ENCODE measurements around the gene RASSF8. TPM values are rescaled to one million over a fixed set of nuclear protein-coding genes. Genes with fewer than 3 reads are reported as not detected.

RASSF8 gene
- total RNA-seq, 4 donors from 2014 or later, result 40.1 to 66.1 (median 48.2) TPM

GRCh38 chr12:25992026-25992782 is 33.7 kb downstream of the RASSF8 start:
- no peak for TF ChIP-seq CTCF (IDR thresholded peaks at IDR 0.05; ENCODE audit: low read depth)

- no peak for TF ChIP-seq CTCF (IDR thresholded peaks at IDR 0.05; ENCODE audit: low read depth)
Observed at GRCh38 chr12:25993901-25994651, 35.6 kb downstream of the RASSF8 start.

- no peak for TF ChIP-seq CTCF (IDR thresholded peaks at IDR 0.05; ENCODE audit: low read depth)
Observed at GRCh38 chr12:25994901-25995625, 36.6 kb downstream of the RASSF8 start.

- TF ChIP-seq CTCF (IDR thresholded peaks at IDR 0.05; ENCODE audit: low read depth), result no peak
Observed at GRCh38 chr12:25995906-25996305, 37.4 kb downstream of the RASSF8 start.

GRCh38 chr12:25996677-25997076 is 38.2 kb downstream of the RASSF8 start:
- TF ChIP-seq CTCF (IDR thresholded peaks at IDR 0.05; ENCODE audit: low read depth), result no peak

- no peak for TF ChIP-seq CTCF (IDR thresholded peaks at IDR 0.05; ENCODE audit: low read depth)
Observed at GRCh38 chr12:25997201-25997963, 38.9 kb downstream of the RASSF8 start.
